Stomach smooth muscle (tissue), 2 donors: ENCODE results near the gene FGF1.

Experiments
- H3K27ac ChIP-seq: one replicate; pipeline ENCODE4 v1.7.0; 2013; ENCODE audit warnings: mild to moderate bottlenecking, low read length, inconsistent platforms
- H3K27me3 ChIP-seq, 2 donors: one replicate each; pipeline ENCODE4 v1.7.0; 2013; ENCODE audit warnings: low read length in 2 of 2; ENCODE audit not compliant: insufficient read depth in 2 of 2, control insufficient read depth in 1 of 2
- H3K36me3 ChIP-seq, 2 donors: one replicate each; pipeline ENCODE4 v1.7.0; 2013; ENCODE audit warnings: low read length in 2 of 2; ENCODE audit not compliant: control insufficient read depth in 2 of 2, insufficient read depth in 2 of 2
- H3K4me1 ChIP-seq: one replicate; pipeline ENCODE4 v1.7.0; 2013; ENCODE audit warnings: low read length; ENCODE audit not compliant: control insufficient read depth, insufficient read depth
- H3K4me3 ChIP-seq, 2 donors: one replicate each; pipeline ENCODE4 v1.7.0; 2013; ENCODE audit warnings: low read length in 2 of 2
- H3K9ac ChIP-seq, 2 donors: one replicate each; pipeline ENCODE4 v1.7.0; 2013; ENCODE audit warnings: low read length in 2 of 2, mild to moderate bottlenecking in 1 of 2
- H3K9me3 ChIP-seq, 2 donors: one replicate each; pipeline ENCODE4 v1.7.0; 2013; ENCODE audit warnings: low read length in 2 of 2; ENCODE audit not compliant: control insufficient read depth in 2 of 2
- donor health status: healthy.
- donor health status: Pancreatic carcinoma.

FGF1 gene

GRCh38 chr5:142716963-142717362 is 31.1 kb upstream of the FGF1 start:
- Histone ChIP-seq H3K4me3 (no peak overlapping the region), H3K36me3 (no peaks in the 10 kb centered on the region), H3K9ac (no peak overlapping the region), H3K27me3 (no peaks in the 10 kb centered on the region), H3K27ac (no peak overlapping the region), H3K4me1 (peaks cover 20% of the 10 kb centered on the region), H3K9me3 (no peaks in the 10 kb centered on the region)

GRCh38 chr5:142715291-142715690 is 29.4 kb upstream of the FGF1 start:
- Histone ChIP-seq H3K4me3 (no peak overlapping the region), H3K9ac (no peak overlapping the region), H3K27ac (no peak overlapping the region), H3K27me3 (no peaks in the 10 kb centered on the region), H3K9me3 (no peaks in the 10 kb centered on the region), H3K36me3 (no peaks in the 10 kb centered on the region), H3K4me1 (peaks cover 19% of the 10 kb centered on the region)

GRCh38 chr5:142713121-142713706 is 27.3 kb upstream of the FGF1 start:
- Histone ChIP-seq H3K9ac (peak overlapping the region; percentile 23 to 71), H3K27ac (peak overlapping the region; percentile 46), H3K36me3 (no peaks in the 10 kb centered on the region), H3K4me3 (peak overlapping the region; percentile 68 to 81), H3K27me3 (no peaks in the 10 kb centered on the region), H3K4me1 (peaks cover 19% of the 10 kb centered on the region), H3K9me3 (no peaks in the 10 kb centered on the region)

- Histone ChIP-seq H3K9me3 (no peaks in the 10 kb centered on the region), H3K4me3 (no peak overlapping the region), H3K9ac (no peak overlapping the region), H3K27me3 (peaks cover 0 to 3% of the 10 kb centered on the region in 2 donors), H3K4me1 (peaks cover 13% of the 10 kb centered on the region), H3K36me3 (no peaks in the 10 kb centered on the region), H3K27ac (no peak overlapping the region)
Measured at GRCh38 chr5:142703153-142703552, 17.3 kb upstream of the FGF1 start.

GRCh38 chr5:142701673-142702311 is 15.9 kb upstream of the FGF1 start:
- peaks cover 0 to 3% of the 10 kb centered on the region in 2 donors for H3K27me3 ChIP-seq
- H3K36me3 ChIP-seq = no peaks in the 10 kb centered on the region

GRCh38 chr5:142700566-142700965 is 14.7 kb upstream of the FGF1 start:
- Histone ChIP-seq H3K4me1 (peaks cover 29% of the 10 kb centered on the region), H3K27ac (no peak overlapping the region), H3K9me3 (no peaks in the 10 kb centered on the region), H3K27me3 (no peaks in the 10 kb centered on the region), H3K4me3 (no peak overlapping the region), H3K36me3 (no peaks in the 10 kb centered on the region), H3K9ac (no peak overlapping the region)

More at GRCh38 chr5:142701673-142702311, 15.9 kb upstream of the FGF1 start:
- Histone ChIP-seq H3K4me3 (no peak overlapping the region), H3K27ac (no peak overlapping the region), H3K9ac (no peak overlapping the region), H3K4me1 (peaks cover 25% of the 10 kb centered on the region), H3K9me3 (no peaks in the 10 kb centered on the region)

- Histone ChIP-seq H3K27me3 (no peaks in the 10 kb centered on the region), H3K9ac (peak overlapping the region in 1 of 2 donors; percentile 3), H3K4me1 (peaks cover 29% of the 10 kb centered on the region), H3K4me3 (no peak overlapping the region), H3K36me3 (no peaks in the 10 kb centered on the region), H3K27ac (peak overlapping the region; percentile 64), H3K9me3 (no peaks in the 10 kb centered on the region)
Measured at GRCh38 chr5:142699184-142699720, 13.4 kb upstream of the FGF1 start.

- no peaks in the 10 kb centered on the region for H3K9me3 ChIP-seq
- H3K27me3 ChIP-seq = no peaks in the 10 kb centered on the region
- peak overlapping the region in 1 of 2 donors; percentile 3 for H3K9ac ChIP-seq
- no peaks in the 10 kb centered on the region for H3K36me3 ChIP-seq
- peak overlapping the region; percentile 64 for H3K27ac ChIP-seq
- H3K4me3 ChIP-seq = no peak overlapping the region
- peaks cover 29% of the 10 kb centered on the region for H3K4me1 ChIP-seq
Measured at GRCh38 chr5:142698447-142699183, 12.7 kb upstream of the FGF1 start.

- Histone ChIP-seq H3K27ac (peak overlapping the region; percentile 64), H3K36me3 (no peaks in the 10 kb centered on the region), H3K4me3 (peak overlapping the region in 1 of 2 donors; percentile 40), H3K4me1 (peaks cover 29% of the 10 kb centered on the region), H3K9ac (no peak overlapping the region), H3K27me3 (no peaks in the 10 kb centered on the region), H3K9me3 (no peaks in the 10 kb centered on the region)
Measured at GRCh38 chr5:142697356-142698255, 11.7 kb upstream of the FGF1 start.

GRCh38 chr5:142696379-142696778 is 10.5 kb upstream of the FGF1 start:
- Histone ChIP-seq H3K4me3 (no peak overlapping the region), H3K27ac (no peak overlapping the region), H3K9me3 (no peaks in the 10 kb centered on the region)

More at GRCh38 chr5:142696379-142696778, 10.5 kb upstream of the FGF1 start:
- Histone ChIP-seq H3K36me3 (no peaks in the 10 kb centered on the region), H3K4me1 (peaks cover 29% of the 10 kb centered on the region), H3K27me3 (no peaks in the 10 kb centered on the region), H3K9ac (no peak overlapping the region)
